Superior temporal gyrus (tissue), 1 donor: ENCODE measurements around the gene TM9SF2.
"Not testable (repeated sequence)": the region's sequence is repeated elsewhere in the genome, so short reads cannot be mapped to it uniquely, and the experiment has no call there.

Experiments
- DNase-seq: peaks from one replicate; pipeline ENCODE4 v3.0.0-alpha.2; 2016; ENCODE audit errors: extremely low spot score

The TM9SF2 gene

GRCh38 chr13:99536023-99536422 lies 34.8 kb downstream of the TM9SF2 start:
- no peak for DNase-seq

- DNase-seq: no peak
These were observed 39.3 kb downstream of the TM9SF2 start for GRCh38 chr13:99540530-99540929.

GRCh38 chr13:99542788-99543406 lies 41.6 kb downstream of the TM9SF2 start:
- no peak for DNase-seq

GRCh38 chr13:99545361-99545760 lies 44.1 kb downstream of the TM9SF2 start:
- DNase-seq: no peak

- no peak for DNase-seq
These were observed 44.7 kb downstream of the TM9SF2 start for GRCh38 chr13:99545979-99546378.

- DNase-seq: no peak
These were observed 45.6 kb downstream of the TM9SF2 start for GRCh38 chr13:99546878-99547277.

GRCh38 chr13:99548448-99548847 lies 47.2 kb downstream of the TM9SF2 start:
- no peak for DNase-seq

- no peak for DNase-seq
These were observed 51.8 kb downstream of the TM9SF2 start for GRCh38 chr13:99553033-99553432.

- DNase-seq: no peak
These were observed 53.9 kb downstream of the TM9SF2 start for GRCh38 chr13:99555149-99555548.

GRCh38 chr13:99556867-99557443 lies 55.7 kb downstream of the TM9SF2 start:
- no peak for DNase-seq

- DNase-seq: no peak
These were observed 57.4 kb downstream of the TM9SF2 start for GRCh38 chr13:99558570-99559180.

- no peak for DNase-seq
These were observed 58.3 kb downstream of the TM9SF2 start for GRCh38 chr13:99559560-99559959.

GRCh38 chr13:99563404-99563803 lies 62.1 kb downstream of the TM9SF2 start:
- DNase-seq: no peak

GRCh38 chr13:99564386-99564785 lies 63.1 kb downstream of the TM9SF2 start:
- DNase-seq: no peak

GRCh38 chr13:99565478-99566124 lies 64.3 kb downstream of the TM9SF2 start:
- DNase-seq: no peak

GRCh38 chr13:99566125-99567083 lies 65.1 kb downstream of the TM9SF2 start:
- DNase-seq: no peak

GRCh38 chr13:99568901-99569300 lies 67.6 kb downstream of the TM9SF2 start:
- DNase-seq: not testable (repeated sequence)

GRCh38 chr13:99572131-99572530 lies 70.9 kb downstream of the TM9SF2 start:
- DNase-seq: no peak

GRCh38 chr13:99572921-99573320 lies 71.6 kb downstream of the TM9SF2 start:
- DNase-seq: no peak

- DNase-seq: no peak
These were observed 74.3 kb downstream of the TM9SF2 start for GRCh38 chr13:99575376-99576120.
